HG02610 (cell line): Measurements from ENCODE around the gene WNT11.
A peak's percentile ranks its signal among the peaks of the same experiment; 100 is the strongest.

Experiments
- ATAC-seq: cut with Tn5 transposase; IDR thresholded peaks from one replicate; pipeline ENCODE4 v1.9.1; 2021; ENCODE audit warnings: mild to moderate bottlenecking, moderate library complexity; ENCODE audit not compliant: unreplicated experiment

Gene WNT11

DNA sequence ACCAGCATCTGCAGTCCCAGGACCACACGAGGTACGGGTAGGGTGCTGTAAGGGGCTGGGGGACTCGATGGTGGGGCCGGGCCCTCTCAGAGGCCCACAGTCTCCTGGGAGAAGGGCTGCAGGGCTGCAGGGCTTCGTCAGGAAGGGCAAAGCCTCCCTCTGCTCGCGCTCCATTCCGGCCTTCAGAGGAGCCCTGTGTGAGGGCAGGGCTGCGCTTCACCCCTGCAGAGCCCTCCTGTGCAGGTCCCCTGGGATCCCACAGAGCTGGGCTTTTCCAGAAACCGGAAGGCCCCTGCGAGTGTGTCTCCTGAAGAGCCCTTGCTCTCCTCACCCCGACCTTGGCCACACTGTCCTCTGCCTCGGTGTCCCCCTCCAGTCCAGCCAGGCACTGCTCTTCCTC, 27.2 kb downstream of the WNT11 start:
- no peak for ATAC-seq

DNA sequence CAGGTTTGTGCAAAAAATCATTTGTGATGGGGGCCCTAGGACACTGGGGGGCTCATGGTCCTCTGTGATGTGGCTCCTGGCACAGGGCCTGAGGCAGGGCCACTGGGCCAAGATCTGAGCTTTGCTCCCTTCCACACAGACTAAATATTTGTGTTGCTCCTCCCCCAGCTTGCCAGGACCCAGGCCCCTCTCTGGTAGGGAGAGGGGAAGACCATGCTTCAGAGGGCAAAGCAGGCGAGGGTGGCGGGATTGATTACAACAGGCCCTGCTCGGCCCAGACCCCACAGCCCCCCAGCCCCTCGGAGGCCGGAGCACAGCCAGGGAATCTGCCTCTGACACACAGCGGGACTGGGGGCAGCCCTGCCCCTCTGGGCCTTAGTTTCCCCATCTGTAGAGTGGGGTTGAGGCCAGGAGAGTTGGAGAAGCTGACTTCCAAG, 29.0 kb downstream of the WNT11 start:
- no peak for ATAC-seq

DNA sequence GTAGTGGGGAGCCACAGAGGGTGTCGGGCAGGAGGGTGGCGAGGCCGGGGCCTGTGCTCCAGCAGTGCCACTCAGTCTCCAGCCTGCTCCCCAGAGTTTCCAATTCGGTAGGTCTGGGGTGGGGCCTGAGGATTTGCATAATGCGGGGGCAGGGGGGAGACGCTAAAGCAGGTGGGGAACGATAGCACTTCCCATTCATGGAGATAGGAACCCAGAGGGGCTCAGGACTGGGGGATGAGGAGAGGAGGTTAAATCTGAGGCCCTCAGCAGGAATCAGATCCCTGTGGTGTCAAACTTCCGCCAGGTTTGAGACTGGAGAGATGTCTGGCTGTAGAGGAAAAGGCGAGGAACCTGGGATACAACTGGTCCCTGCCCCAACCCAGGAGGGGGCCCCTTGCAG, 29.8 kb downstream of the WNT11 start:
- no peak for ATAC-seq

DNA sequence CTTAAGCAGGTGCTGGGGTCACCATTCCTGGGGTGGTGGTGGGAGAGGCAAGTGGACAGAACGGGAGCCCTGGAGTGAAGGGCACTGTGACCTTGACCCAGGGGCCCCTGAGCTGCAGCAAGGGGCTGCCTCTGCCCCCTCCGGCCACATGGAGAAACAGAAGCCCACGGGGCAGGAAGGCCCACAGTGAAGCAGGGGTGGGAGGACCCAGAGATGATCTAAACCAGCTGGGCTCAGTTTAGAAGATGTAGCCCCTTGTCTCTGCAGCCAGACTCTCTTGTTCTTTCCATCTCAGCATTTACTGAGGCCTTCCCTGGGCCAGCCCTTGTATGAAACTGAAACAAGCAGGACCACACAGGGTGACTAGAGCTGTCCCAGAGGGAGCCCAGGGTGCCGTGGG, 30.5 kb downstream of the WNT11 start:
- no peak for ATAC-seq

DNA sequence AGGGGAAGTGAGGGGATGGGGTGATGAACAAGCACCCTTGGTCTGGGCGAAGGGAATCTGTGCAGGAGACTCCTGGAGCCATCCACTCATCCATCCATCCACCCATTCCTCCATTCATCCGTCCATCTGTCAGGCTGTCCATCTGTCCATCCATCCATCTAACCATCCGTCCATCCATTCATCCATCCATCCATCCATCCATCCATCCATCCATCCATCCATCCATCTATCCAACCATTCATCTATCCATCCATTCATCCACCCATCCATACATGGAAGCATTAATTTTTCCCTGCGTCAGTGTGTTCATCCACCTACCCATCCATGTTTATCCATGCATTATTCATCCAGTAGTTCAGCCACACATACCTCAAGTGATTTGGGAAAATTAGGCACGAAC, 32.0 kb downstream of the WNT11 start:
- no peak for ATAC-seq

DNA sequence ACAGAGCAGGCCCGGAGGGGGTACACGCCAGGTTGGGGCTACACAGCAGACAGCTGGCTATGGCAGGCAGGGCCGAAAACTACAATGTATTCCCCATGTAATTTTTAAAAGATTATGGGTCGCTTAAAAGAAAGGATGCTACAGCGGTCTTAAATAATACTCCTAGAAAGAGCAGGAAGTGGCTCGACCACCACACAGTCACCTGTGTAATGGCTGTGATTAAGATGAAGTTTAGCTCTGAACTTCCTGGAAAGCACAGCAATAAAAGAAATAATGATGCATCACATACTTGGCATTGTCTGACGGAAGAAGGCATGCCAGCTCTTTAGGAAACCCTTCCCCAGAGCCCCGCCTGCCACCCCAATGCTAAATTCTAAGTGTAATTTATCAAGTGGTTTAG, 32.6 kb downstream of the WNT11 start:
- no peak for ATAC-seq

DNA sequence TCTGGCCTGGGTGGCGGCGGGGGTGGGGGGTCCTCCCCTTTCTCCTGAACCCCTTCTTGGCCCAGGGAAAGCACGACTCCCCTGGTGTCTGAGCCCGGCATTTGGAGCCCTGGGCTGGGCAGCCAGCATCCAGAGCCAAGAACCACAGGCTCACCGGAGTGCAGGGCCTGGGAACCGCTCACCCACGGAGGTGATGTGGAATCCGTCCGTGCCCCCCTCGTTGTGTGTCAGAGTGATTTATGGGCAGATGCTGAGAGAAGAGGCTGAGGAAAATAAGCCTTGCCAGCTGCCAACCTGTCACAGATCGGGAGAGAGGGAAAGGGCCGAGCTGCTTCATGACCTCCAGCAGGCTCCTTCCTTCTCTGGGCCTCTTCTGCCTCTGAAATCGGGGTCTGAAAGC, 33.7 kb downstream of the WNT11 start:
- ATAC-seq = no peak

DNA sequence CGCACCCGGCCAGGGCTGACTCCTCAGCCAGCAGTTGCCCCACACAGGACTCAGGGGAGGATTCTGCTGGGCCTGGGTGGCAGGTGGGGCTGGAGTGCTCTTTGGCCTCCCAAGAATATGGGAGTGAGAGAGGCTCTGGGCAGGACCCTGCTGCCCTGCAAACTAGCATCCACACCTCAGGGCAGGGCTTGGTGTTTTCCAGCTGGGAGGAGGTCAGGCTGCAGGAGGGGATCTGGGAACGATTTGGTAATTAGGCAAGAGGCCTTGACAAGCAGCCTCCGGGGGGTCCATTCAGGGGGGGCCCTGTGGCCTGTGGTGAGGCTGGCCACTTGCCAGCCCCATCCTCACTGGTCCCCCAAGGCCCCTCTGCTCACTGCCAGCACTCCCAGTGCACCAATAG, 35.8 kb downstream of the WNT11 start:
- ATAC-seq = no peak

DNA sequence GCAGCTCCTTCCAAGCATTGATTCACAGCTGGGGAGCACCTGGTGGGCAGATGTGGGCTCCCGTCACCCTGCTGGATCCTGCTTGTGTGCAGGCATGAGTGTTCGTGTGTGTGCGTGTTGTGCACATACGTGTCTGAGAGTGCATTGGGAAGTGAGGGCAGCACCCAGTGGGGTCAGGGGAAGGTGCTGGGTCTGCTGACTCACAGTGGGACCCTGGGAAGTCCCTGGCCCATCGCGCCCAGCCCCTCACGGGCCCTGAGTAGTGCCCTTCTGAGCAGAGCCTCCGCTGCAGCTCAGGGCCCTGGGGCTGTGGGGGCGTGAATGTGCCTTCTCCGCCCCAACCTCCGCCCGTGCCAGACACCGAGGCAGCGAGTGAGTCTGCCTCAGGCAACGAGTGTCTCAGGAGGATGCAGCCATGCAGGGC, 36.8 kb downstream of the WNT11 start:
- no peak for ATAC-seq

DNA sequence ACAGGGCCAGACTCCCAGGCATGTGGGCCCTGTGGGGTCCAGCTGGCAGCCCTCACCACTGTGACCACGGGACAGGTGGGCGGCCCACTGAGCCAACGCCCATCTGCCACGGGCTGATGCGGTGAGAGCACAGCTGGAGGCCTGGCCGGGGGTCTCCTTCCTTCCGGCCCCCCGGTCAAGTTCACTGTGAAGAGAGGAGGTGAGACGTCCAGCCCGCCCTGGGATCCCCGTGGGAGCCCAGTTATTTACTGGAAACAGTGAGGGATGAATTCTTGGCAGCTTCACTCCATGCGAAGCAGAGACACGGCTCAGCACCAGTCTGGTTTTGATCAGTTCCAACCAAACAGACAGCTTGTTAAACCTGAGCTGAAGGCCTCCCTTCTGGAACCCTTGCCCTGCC, 38.7 kb downstream of the WNT11 start:
- no peak for ATAC-seq

DNA sequence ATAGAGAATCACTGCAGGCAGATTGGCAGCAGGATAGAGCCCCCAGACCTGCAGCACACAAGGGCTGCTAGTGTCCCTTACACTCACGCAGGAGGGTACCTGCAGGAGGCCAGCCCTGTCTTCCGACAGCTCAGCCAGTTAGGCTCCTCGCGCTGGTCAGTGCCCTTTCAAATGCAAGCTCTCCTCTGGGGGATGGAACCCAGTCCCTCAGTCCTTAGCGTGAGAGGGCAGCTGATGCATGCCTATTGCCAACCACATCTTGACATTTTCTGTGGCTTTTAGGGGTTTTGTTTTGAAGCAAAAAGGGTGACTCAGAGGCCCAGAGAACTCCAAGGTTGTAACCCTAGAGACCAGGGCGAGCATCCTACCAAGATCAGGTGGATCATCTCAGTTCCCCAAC, 40.0 kb downstream of the WNT11 start:
- ATAC-seq = peak; percentile 60

DNA sequence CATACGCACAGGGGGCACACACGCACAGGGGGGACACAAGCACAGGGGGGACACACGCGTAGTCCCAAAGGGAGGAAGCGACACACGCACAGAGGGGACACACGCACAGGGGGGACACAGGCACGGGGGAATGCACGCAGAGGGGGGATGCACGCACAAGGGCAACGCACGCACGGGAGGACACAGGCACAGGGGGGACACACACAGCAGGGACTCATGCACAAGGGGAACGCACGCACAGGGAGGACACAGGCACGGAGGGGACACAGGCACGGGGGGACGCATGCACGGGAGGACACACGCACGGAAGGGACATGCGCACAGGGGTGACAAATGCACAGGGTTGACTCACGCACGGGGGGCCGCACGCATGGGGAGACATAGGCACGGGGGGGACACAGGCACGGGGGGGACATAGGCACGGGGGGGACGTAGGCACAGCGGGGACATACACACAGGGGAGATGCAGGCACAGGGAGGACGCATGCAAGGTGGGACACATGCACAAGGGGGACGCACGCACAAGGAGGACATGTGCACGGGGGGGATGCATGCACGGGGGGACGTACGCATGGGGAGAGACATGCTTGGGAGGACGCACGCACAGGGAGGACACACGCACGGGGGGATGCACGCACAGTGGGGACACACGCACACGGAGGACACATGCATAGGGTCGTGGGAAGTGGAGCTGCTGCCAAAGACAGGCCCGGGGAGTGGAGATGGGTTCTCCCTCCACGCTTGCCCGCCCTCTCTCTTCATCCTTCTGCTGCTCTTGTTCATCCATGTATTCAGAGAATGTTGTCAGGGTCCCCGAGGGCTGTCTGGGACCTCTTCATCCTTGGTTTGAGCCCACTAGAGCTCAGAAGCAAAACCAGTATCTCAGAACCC, 41.2 kb downstream of the WNT11 start:
- no peak for ATAC-seq

DNA sequence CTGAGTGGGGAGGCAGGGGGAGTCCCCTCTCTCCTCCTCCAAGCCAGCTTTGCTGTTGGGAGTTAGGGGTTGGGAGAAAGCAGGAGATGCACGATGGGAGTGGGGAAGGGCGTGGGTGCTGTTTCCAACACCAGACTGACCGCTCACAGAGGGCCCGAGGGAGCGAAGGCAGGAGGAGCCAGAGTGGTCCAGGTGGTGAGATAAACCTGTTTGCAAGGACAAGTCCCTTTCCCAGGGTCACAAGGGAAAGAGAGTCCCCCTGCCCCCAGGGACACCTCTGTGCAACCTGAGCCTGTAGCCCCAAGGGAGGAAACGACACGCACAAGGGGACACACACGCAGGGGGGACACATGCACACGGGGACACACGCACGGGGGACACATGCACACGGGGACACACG, 42.2 kb downstream of the WNT11 start:
- no peak for ATAC-seq

DNA sequence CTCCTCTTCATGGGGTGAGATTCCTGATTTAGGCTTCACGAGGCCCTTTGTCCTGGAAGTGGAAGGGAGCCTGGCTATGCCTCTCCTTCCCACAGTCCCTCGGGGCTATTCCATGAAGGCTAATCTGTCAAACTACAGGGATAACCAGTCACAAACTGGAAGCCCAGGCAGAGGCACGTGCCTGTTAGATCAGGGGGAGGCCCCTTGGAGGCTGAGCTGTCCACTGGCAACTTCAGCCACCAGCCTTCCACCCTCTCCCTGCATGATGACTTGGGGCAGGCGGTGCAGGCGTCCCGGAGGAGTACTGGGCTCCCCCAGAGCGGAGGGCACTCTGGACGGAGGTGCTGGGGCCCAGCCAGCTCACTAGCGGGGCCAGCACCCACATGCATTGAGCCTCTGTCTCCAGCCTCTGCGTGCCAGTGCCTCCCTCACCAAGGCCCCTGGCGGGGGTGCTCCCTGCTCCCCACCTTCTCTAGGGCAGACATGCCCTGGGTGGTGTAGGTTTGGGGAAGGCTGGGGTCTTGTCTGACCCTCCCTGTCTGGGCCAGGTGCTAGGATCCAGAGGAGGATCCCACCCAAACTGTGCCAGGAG, 42.9 kb downstream of the WNT11 start:
- ATAC-seq = no peak

DNA sequence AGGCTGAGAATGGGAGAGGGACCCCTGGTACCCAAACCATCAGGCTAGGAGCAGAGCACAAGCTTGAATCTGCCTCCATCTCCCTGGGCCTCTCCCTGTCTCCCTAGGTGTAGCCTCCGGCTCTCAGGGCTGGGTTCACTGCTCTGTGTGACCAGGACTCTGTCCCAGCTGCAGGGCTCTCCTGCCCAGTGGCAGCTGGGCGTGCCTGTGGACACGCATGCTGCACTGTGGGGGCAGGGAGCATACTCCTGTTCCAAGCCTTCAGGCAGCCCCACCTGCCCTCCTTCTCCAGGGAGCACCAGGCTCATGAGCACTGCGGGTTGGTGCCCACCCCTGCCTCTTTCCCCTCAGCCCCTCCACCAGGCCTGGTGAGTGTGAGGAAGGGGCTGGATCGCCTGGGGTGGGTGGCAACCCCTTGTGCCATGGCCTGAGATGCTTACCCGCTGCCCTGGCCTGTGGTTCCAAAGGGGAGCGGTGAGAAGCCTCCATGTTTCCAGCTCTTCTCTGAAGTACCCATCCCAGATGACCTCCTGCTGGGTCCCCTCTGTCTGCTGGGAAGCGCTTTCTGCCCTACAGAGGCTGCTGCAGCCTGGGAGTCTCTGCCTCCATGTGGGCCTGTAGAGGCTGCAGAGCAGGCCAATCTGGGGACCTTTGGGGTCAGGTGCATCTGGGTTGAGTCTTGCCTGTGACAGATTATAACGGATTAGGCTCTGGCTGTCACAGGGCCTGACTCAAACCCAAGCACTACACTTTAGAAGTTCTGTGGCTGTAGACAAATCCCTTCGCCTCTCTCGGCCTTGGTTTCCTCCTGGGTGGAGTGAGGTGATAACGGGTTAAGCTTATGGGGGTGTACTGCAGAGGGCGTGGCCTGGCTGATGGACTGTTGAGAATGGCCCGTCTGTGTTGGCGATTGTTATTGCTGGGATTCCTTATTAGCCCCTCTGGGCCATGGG, 43.7 kb downstream of the WNT11 start:
- ATAC-seq = no peak

DNA sequence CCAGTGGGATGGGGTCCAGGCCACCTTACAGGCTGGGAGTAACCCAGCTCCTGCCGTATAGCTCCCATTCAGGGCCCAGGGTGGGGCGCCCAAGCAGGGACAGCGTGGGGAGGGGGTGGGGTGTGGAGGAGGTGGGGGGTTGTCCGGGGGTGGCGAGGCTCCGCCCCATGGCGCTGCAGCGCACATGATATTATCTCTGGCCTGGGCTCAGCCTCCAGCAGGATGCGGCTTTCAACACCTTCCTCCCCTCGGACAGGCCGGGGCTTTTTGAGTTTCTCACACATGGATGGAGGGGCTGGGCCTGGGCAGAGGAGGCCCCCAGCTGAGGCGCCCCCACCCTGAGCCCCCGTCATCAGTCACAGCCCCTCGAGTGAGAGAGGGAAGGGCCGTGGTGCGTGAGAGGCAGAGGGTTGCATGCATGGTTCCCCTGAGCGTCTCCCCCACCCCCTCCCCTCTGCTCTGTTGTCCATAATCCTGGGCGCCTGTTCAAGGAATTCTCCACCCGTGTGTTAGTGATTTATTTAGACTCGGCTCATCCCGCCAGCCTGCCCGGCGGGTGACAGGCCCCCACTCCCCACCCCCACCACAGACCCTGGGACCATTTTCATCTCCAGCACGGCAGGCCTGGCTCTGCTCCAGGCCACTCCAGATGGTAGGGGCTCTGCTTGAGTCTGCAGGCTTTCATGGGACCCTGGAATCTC, 44.9 kb downstream of the WNT11 start:
- ATAC-seq = no peak

DNA sequence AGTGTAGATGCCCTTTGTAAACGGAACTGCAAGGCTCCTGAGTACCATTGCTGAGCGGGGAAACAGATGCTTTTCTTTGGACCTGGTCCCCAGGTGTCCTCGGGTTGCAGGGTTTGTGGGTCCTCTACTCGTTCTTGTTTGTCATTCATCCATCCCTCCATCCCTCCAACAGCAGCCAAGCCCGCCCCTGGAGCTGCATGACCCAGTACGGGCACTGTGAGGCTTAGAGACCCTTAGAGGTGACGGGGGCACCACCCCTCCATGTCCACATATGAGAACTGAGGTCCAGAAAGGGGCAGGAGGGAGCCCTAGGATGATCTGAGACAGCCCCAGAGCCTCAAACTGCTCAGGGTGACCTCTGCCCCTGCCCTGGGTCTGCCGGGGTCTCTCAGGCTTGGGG, 45.4 kb downstream of the WNT11 start:
- no peak for ATAC-seq

DNA sequence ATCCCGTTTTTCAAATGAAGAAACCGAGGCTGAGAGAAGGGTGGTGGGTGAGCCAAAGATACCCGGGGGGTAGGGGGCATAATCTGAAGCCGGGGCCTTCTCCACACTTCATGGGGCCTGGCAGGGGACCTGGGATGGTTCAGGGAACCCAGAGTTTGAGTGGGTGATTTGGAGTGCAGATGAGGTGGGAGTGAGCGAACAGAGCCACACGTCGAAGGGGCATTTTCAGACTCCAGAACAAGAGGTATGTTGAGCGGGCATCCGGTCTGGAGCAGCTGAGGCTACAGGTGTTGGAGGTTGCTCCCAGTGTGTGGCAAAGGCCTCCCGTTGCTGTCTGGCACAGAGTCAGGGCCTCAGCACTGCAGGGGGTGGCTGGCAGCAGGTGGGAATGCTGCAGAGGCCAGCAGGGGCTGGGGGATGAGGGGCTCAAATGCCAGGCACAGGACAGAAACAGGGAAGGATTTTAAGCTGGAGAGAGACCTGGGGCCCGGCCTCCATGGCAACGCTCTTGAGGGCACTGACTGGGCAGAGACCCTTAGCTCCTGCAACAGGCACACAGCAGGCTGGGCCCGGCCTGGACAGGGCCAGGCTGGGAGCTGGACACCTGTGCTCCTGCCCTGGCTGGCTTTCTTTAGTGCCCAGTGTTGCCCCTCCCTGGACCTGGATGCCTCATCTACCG, 46.2 kb downstream of the WNT11 start:
- no peak for ATAC-seq

DNA sequence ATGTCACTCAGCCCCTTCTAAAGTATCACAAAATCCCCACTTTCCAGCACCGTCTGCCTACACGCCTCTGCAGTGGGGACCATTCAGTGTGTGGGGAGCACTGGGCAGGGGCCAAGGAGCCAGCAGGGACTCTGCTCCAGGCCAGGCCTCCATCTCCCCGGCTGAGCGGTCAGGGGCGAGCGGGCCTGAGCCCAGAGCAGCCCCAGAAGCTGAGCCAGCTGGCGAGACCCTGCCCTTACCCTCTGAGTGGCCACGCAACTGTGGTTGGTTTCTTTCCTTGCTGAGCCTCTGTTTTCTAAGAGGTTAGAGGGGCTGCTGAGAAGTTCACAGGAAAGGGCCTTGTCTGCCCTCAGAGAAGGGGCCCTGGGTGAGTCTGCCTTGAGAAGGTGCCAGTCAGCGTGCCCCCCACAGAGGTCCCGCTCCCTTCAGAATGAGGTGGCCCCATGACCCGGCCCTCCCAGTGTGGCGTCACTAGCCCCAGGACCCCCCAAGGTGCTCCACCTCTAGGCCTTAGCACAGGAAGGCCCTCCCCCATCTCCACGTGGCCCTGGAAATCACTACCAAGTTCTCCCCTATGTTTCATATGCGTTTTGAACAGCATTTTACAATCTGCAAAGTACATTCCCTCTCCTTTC, 46.9 kb downstream of the WNT11 start:
- ATAC-seq = no peak
